ENCODE data around the gene ZNF678.

Gene ZNF678

GRCh38 chr1:227563324-227564201 lies at the start of gene ZNF678:
TSS of gene ZNF678 (plus strand) at chr1:227563556. CDS start at chr1:227650992, 87,436 bp downstream.
- DNase-seq (ENCODE audit: low spot score): peak; percentile 97

GRCh38 chr1:227518876-227519275 lies 44.5 kb upstream of the ZNF678 start:
- DNase-seq (ENCODE audit: low spot score): no peak

- no peak for DNase-seq (ENCODE audit: low spot score)
These were observed 41.6 kb upstream of the ZNF678 start for GRCh38 chr1:227521782-227522181.

GRCh38 chr1:227526524-227526923 lies 36.8 kb upstream of the ZNF678 start:
- no peak for DNase-seq (ENCODE audit: low spot score)

GRCh38 chr1:227532019-227532619 lies 31.2 kb upstream of the ZNF678 start:
- no peak for DNase-seq (ENCODE audit: low spot score)

- no peak for DNase-seq (ENCODE audit: low spot score)
These were observed 22.9 kb upstream of the ZNF678 start for GRCh38 chr1:227540170-227541098.

GRCh38 chr1:227541129-227541528 lies 22.2 kb upstream of the ZNF678 start:
- no peak for DNase-seq (ENCODE audit: low spot score)

- DNase-seq (ENCODE audit: low spot score): no peak
These were observed 21.6 kb upstream of the ZNF678 start for GRCh38 chr1:227541796-227542152.

GRCh38 chr1:227542153-227543120 lies 20.9 kb upstream of the ZNF678 start:
- peak; percentile 81 for DNase-seq (ENCODE audit: low spot score)

- no peak for DNase-seq (ENCODE audit: low spot score)
These were observed 19.9 kb upstream of the ZNF678 start for GRCh38 chr1:227543283-227544066.

- DNase-seq (ENCODE audit: low spot score): no peak
These were observed 19.0 kb upstream of the ZNF678 start for GRCh38 chr1:227544067-227545050.

GRCh38 chr1:227545361-227545760 lies 18.0 kb upstream of the ZNF678 start:
- no peak for DNase-seq (ENCODE audit: low spot score)

- DNase-seq (ENCODE audit: low spot score): no peak
These were observed 17.3 kb upstream of the ZNF678 start for GRCh38 chr1:227546059-227546458.

- no peak for DNase-seq (ENCODE audit: low spot score)
These were observed 16.6 kb upstream of the ZNF678 start for GRCh38 chr1:227546598-227547309.

GRCh38 chr1:227547310-227548118 lies 15.8 kb upstream of the ZNF678 start:
- no peak for DNase-seq (ENCODE audit: low spot score)

- DNase-seq (ENCODE audit: low spot score): no peak
These were observed 15.3 kb upstream of the ZNF678 start for GRCh38 chr1:227548119-227548397.

- no peak for DNase-seq (ENCODE audit: low spot score)
These were observed 14.9 kb upstream of the ZNF678 start for GRCh38 chr1:227548448-227548847.

- no peak for DNase-seq (ENCODE audit: low spot score)
These were observed 13.5 kb upstream of the ZNF678 start for GRCh38 chr1:227549892-227550291.
